HG03039 (cell line): ENCODE data around the gene BTBD9.

Experiments used
- ATAC-seq: cut with Tn5 transposase; IDR thresholded peaks from one replicate; pipeline ENCODE4 v1.9.1; 2021; ENCODE audit warnings: mild to moderate bottlenecking, moderate library complexity; ENCODE audit not compliant: unreplicated experiment

BTBD9 gene

DNA sequence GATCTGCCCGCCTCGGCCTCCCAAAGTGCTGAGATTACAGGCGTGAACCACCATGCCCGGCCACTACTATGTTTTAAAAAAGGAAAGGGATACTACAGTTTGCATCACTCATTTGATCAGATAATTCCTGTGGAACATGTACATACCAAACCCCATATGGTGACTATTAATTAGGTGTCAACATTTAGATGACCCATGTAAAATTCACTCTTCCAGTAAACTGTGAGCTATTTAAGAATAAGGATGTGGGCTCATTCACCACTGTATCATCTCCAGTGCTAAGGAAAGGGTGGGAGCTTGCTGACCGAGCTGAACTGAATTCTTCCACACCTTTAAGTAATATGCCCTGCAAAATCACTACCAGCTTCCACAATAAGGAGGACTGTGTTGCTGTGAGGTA, 127.5 kb downstream of the BTBD9 start:
- no peak for ATAC-seq

DNA sequence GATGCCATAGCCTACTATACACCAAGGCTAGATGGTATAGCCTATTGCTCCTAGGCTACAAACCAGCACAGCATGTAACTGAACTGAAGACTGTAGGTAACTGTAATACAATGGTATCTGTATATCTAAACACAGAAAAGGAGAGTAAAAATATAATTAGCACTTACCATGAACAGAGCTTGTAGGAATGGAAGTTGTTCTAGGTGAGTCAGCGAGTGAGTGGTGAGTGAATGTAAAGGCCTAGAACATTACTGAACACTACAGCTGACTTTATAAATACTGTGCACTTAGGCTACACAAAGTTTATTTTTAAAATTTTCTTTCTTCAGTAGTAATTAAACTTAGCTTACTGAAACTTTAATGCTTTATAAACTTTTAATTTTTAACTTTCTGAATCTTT, 129.5 kb downstream of the BTBD9 start:
- no peak for ATAC-seq

DNA sequence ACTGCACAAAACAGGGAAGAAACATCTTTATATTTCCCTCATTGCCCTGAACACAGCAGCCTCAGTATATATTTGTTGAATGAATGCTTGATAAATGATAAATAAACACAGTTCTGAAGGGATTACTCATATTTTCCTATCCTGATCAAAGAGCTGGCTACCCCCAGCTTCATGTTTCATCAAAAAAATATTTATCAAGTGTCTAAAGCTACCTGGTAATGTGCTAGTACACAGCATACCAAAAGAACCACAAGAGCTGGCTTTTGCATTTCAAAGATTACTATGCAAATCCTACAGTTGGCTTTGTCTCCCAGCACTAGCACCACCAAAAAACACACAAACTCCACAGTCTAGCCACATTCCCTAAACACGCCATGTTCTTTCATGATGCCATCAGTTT, 130.0 kb downstream of the BTBD9 start:
- ATAC-seq, result no peak

DNA sequence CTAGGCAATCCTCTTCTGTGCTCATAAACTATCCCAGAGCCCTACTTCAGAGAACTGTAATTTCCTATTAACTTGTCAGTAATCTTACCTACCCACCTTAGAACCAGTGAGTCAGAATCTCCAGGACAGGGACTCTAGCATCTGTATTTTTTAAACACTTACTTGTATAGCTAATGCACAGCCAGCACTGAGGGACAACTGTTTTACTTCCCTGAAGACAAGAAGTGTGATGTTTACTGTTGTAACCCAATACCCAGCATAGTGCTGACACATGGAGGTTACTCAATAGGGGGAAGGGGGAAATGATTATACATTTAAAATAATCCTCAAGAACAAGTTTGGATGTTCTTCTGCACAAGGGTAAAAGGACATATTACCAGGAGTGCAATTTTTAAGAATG, 130.8 kb downstream of the BTBD9 start:
- ATAC-seq, result no peak

DNA sequence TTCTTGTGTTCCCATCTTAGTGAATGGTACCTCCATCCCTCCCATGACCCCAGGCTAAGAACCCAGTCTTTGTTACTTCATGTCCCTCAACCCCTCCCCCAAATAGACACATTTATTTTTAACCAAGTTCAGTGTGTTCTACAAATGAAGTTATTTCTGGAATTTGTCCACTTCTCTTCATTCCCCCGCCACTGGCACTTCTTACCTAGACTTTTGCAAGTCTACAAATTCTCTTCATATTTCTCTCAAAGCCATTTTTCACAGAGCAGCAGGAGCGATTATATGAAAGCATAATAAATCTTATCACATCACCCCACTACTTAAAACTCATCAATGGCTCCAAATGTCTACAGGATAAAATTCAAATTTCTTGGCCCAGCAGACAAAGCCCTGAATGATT, 131.4 kb downstream of the BTBD9 start:
- ATAC-seq, result no peak

DNA sequence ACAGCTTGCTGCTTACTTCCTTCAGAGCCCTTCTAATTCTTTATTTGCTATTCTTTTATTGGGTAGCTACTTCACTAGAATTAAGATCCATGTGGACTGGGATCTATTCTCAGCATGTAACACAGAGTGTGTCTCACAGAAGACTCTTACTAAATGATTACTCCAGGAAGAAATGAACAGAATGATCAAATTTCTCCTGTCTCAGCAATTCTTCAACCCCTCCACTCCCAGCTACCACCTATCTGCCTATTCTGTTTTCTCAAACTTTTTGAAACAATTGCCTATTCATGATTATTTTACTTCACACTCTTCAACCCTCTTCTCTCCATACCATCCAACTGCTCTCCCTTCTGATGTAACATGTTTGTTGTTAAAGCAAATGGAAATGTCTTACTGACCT, 132.6 kb downstream of the BTBD9 start:
- no peak for ATAC-seq

DNA sequence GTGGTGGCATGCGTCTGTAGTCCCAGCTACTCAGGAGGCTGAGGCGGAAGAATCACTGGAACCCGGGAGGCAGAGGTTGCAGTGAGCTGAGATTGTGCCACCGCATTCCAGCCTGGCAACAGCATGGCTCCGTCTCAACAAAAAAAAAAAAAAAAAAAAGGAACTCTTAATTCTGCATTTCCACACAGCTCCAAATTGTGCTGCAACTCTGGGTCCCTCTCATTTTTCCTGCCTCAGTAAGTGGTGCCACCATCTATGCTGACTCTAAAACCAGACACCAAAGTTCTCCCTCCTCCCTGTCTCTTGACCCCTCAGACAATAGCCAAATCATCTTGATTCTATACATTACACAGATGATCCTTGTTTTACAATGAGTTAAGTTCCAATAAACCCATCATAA, 133.9 kb downstream of the BTBD9 start:
- no peak for ATAC-seq

DNA sequence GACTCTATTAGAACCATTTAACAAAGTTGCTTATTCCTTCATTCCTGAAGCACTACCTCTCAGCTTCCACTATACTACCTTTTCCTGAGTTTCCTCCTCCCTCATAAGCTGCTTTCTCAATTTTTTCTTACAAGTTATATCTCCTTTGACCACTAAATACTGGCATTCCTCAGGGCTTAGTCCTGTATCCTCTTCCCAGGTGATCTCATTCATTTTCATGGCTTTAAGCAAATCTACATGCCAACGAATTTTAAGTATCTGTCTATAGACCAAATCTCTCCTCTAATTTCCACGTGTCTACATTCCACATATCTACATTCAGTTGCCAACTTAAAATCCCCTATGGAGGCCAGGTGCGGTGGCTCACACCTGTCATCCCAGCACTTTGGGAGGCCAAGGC, 134.7 kb downstream of the BTBD9 start:
- ATAC-seq, result no peak

DNA sequence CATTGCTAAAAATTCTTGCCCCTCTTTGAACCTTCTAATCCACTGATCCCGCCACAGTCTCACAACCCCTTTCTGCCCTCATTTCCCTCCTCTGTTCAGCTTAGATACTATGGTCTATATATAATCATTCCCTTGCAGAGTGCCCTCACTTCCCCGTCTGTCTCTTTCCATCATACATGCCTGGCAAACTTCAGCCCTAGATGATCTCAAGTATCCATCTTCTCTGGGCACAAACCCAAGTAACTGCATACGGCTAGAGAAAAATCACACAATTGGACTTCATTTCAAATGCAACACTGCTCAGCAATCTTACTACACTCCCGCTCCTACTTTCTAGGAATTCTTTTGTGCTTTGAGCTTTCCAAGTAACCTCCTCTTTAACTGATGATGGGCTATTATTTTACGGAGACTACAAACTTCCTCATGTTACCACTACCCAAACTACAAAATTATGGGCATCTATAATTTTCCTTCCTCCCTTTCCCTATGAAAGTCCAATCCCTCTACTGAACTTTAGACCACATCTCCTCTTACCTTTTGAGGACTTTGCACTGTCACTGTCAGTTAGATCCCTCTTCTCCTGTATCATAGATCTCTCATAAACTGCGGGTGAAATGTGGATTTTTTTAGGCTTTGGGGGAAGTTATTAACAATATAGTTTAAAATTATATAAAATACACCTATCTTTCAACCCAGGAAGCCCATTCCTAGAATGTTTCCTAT, 135.6 kb downstream of the BTBD9 start:
- no peak for ATAC-seq

DNA sequence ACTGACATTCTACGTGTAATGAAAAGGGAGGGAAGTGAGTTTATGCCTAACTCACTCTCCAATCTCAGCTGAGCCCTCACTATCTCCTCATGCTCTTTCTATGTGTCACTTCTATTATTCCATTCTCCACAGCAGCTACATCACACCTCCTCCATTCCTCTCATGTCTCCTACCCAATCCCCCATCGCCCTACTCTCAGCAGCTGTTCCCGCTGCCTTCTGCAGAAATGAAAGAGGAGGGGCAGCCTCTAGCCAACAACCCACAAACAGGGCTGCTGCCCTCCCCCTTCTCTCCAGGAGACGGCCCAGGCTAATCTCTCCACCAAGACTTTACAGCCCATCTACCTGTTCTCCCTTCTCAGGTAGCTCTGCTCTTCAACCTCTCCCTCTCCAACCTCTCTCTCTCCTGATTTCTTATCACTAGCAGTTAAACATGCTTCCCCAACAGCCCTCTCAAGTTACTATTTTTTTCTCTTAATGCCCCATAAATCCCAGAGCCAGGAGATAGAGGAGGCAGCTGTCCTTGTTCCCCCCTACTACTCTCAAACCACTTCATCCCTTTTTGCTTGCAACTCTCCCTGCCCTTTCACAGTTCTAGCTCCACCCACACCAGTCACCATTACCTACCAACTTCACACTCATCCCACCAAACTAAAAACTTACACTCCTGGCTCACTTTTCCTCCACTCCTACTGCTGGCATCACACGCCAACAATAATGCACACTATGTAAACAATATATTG, 136.5 kb downstream of the BTBD9 start:
- ATAC-seq, result no peak

DNA sequence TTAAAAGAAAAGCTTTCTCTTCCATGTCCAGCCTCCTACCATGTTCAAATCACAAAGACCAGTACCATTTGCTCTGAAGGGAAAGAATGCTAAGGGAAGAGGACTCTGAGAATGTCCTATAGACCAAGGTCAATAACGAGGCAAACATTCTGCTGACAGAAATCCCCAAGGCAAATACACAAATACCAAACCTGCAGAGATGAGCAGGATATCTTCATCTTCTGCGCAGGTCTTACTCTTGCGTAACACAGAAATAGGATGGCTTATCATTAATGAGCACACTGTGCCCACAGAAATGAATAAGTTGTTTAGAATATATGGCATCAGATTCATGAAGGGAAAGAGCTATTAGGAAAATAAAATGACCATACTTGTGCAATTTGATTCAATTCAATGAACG, 137.3 kb downstream of the BTBD9 start:
- no peak for ATAC-seq

DNA sequence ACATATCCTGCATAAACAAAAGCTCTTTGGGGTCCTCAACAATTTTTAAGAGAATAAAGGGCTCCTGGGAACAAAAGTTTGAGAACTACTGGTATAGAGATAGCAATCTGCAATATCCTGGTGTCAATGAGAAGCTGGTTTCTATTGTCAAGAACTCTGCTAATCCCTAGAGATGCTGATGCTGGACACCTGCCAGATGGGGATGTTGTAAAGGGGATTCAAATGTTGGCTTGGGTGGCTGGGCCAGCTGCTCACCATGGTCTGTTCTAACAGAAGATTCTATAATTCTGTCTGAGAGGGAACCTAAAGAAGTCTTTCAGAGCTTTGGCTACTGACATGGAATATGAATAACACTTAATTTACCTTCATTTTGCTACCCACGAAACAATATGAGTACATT, 137.8 kb downstream of the BTBD9 start:
- no peak for ATAC-seq

DNA sequence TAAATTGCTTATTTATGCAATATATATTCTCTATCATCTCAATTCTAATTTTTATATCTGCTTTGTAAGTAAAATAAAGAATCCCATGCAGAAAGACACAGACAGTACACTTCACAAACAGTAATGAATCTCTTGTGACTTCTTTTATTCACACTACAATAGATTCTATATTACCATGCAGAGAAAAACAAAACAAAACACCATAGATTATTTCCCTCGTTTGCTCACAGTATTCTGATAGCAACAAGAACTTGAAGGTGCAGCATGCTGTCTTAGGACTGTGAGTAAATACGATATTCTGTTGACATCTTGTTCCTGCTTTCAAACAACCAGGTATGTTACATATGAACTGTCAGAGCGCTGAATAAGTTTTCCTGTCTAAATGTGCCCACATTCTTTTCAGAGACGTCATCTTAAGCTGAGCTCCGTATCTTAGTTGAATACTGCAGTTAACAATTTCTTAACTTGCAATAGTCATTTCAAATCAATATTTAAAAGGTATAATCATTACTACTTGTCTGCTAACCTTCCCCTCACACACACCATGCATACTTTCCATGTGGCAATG, 140.1 kb downstream of the BTBD9 start:
- ATAC-seq, result no peak

DNA sequence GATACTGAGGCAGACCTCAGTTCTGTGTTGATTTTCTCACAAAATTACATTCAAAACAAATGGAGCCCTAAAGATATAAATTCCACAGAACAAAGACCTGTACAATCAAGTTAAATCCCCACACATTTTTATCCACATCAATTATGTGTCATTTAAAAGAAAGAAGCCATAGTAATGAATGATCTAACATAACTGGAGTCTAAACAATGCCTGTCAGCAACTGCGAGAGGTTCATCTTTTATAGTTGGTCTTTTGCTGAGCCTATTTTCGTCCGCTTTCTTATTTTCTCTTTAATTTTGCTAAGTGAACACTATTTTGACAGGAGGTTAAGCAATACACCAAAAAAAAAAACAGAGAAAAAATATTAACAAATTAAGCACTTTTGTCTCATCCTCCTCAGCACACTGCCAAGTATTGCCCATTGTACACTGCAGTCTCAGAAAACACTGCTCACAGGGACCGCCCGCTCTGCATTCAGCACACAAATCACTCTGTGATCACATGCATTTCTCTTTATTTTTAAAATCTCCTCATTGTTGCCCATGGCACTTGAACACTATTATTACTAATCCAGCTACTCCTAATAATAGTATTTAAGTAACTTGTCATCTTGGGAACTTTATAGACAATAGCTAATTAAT, 140.8 kb downstream of the BTBD9 start:
- ATAC-seq, result no peak

DNA sequence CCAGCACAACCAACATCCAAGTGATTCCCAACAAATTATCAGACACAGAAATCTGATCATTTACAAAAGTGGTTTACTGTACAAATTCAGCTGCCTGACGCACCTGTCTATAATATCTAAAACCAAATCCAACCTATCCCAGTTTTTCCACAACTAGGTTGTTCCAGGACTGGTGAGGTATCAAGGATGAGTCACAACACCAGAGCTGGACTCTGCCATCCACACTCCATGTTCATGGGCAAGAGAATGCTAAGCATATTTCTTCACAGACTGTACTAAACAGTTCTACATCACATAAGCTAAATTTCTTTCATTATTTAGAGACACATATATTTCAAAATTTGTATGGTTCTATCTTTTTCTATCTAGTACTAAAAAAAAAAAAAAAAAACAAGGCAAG, 141.6 kb downstream of the BTBD9 start:
- ATAC-seq, result no peak

DNA sequence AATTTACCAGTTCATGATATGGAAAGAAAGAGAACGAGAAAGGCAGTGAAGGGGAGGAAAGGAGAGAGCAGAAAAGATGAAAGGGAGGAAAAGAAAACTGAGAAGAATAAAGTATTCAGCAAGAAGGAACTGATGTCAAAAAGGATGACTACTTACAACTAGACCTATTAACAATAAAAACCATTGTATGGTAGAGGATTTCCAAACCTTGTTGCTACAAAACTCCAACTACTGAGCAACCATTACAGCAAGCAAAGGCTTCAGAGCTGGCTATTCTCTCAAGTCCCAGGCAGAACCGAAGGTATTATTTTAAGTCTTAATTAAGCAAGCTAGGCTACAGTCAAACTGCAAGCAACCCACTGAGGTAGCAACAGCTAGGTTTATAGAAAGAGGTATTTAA, 142.2 kb downstream of the BTBD9 start:
- ATAC-seq, result no peak

DNA sequence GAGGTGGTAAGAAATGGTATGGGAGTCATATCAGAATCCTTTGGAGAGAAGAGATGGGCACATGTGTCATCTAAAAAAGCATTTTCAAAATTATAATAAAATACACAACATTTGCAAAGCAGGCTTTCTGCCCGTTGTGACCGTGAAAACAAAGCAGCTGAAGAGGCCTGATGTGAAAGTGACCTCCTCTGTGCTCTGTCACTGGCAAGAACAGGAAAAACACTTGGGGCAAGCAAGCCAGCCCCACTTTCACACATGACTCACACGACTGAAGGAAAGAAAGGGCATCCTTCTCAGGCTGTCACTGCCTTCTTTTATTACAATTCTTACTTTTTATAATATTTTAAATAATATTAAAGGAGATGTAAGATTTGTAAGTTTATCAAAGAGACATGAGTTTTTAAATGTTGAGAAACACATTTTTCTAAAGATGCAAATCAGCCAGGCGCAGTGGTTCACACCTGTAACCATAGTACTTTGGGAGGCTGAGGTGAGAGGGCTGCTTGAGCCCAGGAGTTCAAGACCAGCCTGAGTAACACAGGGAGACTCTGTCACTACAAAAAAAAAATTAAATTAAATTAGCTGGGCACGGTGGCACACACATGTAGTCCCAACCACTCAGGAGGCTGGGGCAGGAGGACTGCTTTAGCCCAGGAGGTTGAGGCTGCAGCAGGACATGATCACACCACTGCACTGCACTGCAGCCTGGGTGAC, 143.7 kb downstream of the BTBD9 start:
- ATAC-seq, result no peak

DNA sequence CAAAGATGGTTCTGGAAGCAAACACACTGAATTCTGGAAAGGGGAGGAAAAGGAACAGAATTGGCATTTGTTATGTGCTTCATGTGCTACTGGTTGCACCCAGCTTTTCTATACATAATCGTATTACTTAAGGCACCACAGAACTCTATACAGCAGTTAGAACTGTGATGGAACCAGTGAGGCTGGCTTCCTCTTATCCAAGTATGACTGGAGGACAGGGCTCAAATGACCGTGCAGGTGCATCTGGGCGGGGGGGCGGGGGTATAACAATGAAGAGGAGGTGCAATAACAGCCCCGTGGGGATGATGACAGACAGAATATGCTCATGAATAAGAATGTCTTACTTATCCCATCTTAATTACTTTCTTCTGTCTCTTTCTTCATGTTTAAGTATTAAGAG, 144.2 kb downstream of the BTBD9 start:
- no peak for ATAC-seq

DNA sequence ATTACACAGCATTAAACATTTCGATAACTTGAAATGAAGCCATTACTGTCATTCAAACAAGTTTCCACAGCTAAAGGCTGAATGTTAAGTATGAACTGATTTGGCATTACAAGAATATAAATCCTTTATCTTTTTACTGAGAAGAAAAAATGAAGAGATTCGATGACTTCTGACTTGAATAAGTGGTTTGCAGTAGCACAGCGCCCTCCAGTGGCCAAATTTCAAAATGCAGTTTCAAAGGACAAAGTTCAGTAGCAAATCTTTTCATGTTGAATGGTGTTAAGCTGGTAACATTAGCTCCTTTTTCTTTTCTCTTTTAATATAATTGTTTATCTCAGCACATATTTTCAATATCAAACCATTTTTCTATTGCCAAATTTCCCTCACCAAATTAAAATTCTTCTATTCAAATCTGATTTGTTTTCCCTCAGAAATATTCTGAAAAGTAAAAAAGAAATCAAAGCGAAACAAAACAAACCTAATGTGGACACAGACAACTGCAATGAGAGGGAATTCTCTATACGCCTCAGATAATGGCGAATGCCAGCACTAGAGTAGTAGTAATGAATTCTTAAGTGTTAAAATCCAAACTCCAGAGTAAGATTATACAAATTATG, 145.7 kb downstream of the BTBD9 start:
- no peak for ATAC-seq

DNA sequence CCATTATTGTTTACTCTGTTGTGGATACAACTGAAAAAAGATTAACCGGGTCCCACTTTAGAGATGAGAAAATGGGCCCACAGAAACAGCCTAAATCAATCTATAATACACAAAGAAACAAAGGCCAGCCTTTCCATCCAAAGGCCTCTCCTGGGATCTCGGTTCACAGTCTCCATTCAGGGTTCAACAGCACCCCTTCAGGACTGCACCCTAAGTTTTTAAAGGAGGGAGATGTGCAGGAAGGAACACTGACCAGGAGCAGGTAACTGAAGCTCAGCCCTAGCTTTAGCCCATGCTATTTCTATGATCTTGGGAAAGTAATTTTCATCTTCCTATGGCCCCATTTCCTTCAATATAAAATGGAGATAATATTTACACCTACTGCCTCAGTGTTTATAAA, 147.7 kb downstream of the BTBD9 start:
- no peak for ATAC-seq

DNA sequence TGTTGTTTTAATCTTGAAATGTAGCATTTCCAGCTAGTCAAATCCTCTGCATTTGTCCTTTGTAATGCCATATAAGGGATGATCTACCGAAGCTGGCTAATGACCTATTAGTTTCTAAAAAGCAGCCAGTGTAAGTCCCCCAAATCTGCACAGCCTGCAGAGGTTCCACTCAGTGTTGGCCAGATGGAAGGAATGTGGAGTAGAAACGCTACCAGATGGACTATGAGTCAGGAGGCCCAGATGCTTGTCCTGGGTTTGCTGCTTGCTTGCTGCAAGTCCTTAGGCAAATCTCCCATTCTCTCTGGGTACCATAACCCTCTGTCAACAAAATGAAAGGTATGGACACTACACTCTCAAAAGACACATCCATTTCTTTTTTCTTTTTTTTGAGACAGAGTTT, 149.8 kb downstream of the BTBD9 start:
- no peak for ATAC-seq
